ENCODE measurements around the gene NELL1.

DNA sequence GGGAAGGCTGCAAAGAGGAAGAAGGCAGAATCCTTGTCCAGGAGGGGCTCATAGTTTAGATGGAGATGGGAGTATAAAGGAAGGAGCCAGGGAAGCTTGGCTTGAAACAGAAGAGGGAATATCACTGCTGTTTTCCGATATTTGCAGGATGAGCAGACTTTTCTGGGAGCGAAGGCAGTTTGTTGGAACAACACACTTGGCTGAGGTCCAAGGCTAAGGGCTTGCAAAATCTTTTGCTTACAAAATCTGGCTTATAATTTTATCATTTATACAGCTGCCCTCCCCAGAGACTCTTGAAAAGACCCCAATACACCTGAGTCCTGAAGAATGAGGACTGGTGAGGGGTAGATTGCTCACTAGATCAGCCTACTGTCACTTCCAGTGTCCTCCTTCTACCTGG is 174.8 kb downstream of the NELL1 start:
- TF ChIP-seq FOXK2 (IDR thresholded peaks at IDR 0.05) (no peak), SP1 (IDR thresholded peaks at IDR 0.05) (no peak), FOXM1 (IDR thresholded peaks at IDR 0.05; ENCODE audit: borderline replicate concordance) (no peak), BHLHE40 (IDR thresholded peaks at IDR 0.05; ENCODE audit: borderline replicate concordance) (no peak), SUZ12 (IDR thresholded peaks at IDR 0.05) (no peak), HDGF (IDR thresholded peaks at IDR 0.05; ENCODE audit: borderline replicate concordance) (no peak), ELF4 (IDR thresholded peaks at IDR 0.05) (no peak), ARNT (IDR thresholded peaks at IDR 0.05) (no peak), LEF1 (IDR thresholded peaks at IDR 0.05; ENCODE audit: borderline replicate concordance) (no peak), ZNF384 (IDR thresholded peaks at IDR 0.05) (no peak)
- TF ChIP-seq, protein P1, sequence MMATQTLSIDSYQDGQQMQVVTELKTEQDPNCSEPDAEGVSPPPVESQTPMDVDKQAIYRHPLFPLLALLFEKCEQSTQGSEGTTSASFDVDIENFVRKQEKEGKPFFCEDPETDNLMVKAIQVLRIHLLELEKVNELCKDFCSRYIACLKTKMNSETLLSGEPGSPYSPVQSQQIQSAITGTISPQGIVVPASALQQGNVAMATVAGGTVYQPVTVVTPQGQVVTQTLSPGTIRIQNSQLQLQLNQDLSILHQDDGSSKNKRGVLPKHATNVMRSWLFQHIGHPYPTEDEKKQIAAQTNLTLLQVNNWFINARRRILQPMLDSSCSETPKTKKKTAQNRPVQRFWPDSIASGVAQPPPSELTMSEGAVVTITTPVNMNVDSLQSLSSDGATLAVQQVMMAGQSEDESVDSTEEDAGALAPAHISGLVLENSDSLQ (IDR thresholded peaks at IDR 0.05) = no peak

Data from HEK293T (cell line).